A549 treated with AZD2906 at 1 μM for 4 hours (cell line): ENCODE measurements around the gene FAM110A. TPM values are rescaled to one million over a fixed set of nuclear protein-coding genes. Genes with fewer than 3 reads are reported as not detected.

ENCODE experiments used
- total RNA-seq: library from RNA; stranded (reverse); fragments of 200-300 nt; extraction: Qiagen RNA extraction; gene quantifications from 5 replicates; pipeline ENCODE4 v1.2.3, GENCODE V29; 2022

Gene FAM110A
- total RNA-seq: 6.3 to 11.7 TPM (median 11.0 TPM) in 5 replicates

GRCh38 chr20:833450-834150 lies at the start of gene FAM110A:
Gene FAM110A, plus strand, starts transcription at chr20:833715. Its CDS starts 11,090 bp downstream, at chr20:844805.

Other genes with a start within 250 kb of the FAM110A start
- not detected in 5 replicates for gene TCF15, start 223.4 kb upstream of the FAM110A start, total RNA-seq
- 158 to 200 TPM (median 174 TPM) in 5 replicates for gene SRXN1, start 180.5 kb upstream of the FAM110A start, total RNA-seq
- gene SCRT2, start 157.9 kb upstream of the FAM110A start, total RNA-seq: 0.02 TPM in 1 of 5 replicates, not detected in the others
- gene SLC52A3, start 65.2 kb upstream of the FAM110A start, total RNA-seq: 0.32 to 0.54 TPM (median 0.49 TPM) in 5 replicates
- 0.02 to 0.04 TPM (median 0.03 TPM) in 4 of 5 replicates, not detected in the other for gene ANGPT4, start 82.6 kb downstream of the FAM110A start, total RNA-seq
- gene RSPO4, start 168.6 kb downstream of the FAM110A start, total RNA-seq: 0.03 TPM in 2 of 5 replicates, not detected in the others